ENCODE data around the gene S100A9. TPM values are rescaled to one million over a fixed set of nuclear protein-coding genes. Genes with fewer than 3 reads are reported as not detected.
A peak's percentile ranks its signal among the peaks of the same experiment; 100 is the strongest.
"Not testable (repeated sequence)": the region's sequence is repeated elsewhere in the genome, so short reads cannot be mapped to it uniquely, and the experiment has no call there.

The S100A9 gene
- total and polyA plus RNA-seq, 2 donors: 281 to 1,119 TPM

DNA sequence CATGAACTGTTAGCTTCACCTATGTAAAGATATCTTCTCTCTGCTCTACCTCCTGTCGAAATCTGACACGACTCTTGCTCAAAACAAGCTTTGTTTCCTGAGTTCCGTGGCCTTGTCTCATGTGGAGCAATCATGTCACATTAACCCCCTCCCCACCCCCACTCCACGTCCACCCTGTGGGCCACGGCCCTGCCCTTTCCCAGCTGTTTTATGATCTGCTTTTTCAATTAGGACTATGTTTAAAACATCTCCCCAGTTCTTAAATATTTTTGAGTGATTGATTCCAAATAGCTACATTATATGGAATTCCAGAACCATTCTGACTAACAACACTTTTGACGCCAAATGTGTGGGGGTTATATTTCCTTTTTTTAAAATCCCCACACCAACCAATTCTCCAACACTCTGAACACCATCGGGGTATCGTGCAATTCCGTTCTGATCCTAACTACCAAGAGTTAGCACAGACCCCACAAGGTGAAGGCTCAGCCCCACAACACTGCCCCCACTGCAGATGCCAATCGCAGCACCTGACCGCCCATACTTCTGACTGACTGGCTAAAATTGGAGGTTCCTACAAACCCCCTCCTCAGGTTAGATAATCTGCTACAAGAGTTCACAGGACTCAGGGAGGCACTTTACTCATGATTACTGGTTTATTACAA lies 45.9 kb downstream of the S100A9 start:
- Histone ChIP-seq H3K4me1 (ENCODE audit: control insufficient read depth in 2 of 2, insufficient read depth in 2 of 2, low read length in 2 of 2) (no peaks in the 10 kb centered on the region), H3K27me3 (ENCODE audit: control insufficient read depth in 2 of 2, insufficient read depth in 1 of 2, low read length in 1 of 2) (peaks cover 0 to 2% of the 10 kb centered on the region in 2 donors), H3K4me3 (ENCODE audit: low read length in 2 of 2) (no peak overlapping the region), H3K9me3 (ENCODE audit: control insufficient read depth in 2 of 2, insufficient read depth in 1 of 2, low read length in 1 of 2) (no peaks in the 10 kb centered on the region), H3K27ac (ENCODE audit: low read depth in 1 of 2, low read length in 1 of 2) (no peak overlapping the region), H3K36me3 (ENCODE audit: control insufficient read depth in 2 of 2, insufficient read depth in 2 of 2, low read length in 1 of 2) (no peaks in the 10 kb centered on the region)
- 95% methylated on average over 11 of the region's 11 CpGs for WGBS
- no peak for DNase-seq (ENCODE audit: low read depth in 6 of 9, low spot score in 9 of 9)

DNA sequence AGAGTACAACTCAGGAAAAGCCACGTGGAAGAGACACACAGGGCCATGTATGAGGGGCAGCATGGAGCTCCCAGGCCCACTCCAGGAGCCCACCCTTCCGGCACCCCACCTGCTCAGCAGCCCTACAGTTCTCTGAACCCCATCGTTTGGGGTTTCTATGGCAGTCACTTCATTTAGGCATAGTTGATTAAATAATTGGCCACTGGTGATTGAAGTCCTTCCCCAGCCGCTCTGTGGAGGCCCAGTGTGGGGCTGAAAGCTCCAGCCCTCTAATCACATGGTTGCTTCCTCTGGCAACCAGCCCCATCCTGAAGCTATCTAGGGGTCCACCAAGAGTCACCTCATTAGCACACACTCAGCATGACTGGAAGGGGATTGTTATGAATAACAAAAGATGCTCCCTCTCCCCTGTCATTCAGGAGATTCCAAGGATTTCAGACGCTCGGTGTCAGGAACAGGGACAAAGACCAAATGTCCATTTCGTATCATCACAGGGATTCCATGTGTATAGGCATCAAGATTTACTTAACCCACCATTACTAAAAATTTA lies 46.5 kb downstream of the S100A9 start:
- no peaks in the 10 kb centered on the region for H3K36me3 ChIP-seq (ENCODE audit: control insufficient read depth in 2 of 2, insufficient read depth in 2 of 2, low read length in 1 of 2)
- H3K27me3 ChIP-seq (ENCODE audit: control insufficient read depth in 2 of 2, insufficient read depth in 1 of 2, low read length in 1 of 2): peaks cover 0 to 2% of the 10 kb centered on the region in 2 donors
- H3K4me1 ChIP-seq (ENCODE audit: control insufficient read depth in 2 of 2, insufficient read depth in 2 of 2, low read length in 2 of 2): no peaks in the 10 kb centered on the region
- DNase-seq (ENCODE audit: low read depth in 6 of 9, low spot score in 9 of 9): no peak
- no peaks in the 10 kb centered on the region for H3K9me3 ChIP-seq (ENCODE audit: control insufficient read depth in 2 of 2, insufficient read depth in 1 of 2, low read length in 1 of 2)
- H3K27ac ChIP-seq (ENCODE audit: low read depth in 1 of 2, low read length in 1 of 2): no peak overlapping the region
- WGBS: 87% methylated on average over 7 of the region's 7 CpGs
- no peak overlapping the region for H3K4me3 ChIP-seq (ENCODE audit: low read length in 2 of 2)

DNA sequence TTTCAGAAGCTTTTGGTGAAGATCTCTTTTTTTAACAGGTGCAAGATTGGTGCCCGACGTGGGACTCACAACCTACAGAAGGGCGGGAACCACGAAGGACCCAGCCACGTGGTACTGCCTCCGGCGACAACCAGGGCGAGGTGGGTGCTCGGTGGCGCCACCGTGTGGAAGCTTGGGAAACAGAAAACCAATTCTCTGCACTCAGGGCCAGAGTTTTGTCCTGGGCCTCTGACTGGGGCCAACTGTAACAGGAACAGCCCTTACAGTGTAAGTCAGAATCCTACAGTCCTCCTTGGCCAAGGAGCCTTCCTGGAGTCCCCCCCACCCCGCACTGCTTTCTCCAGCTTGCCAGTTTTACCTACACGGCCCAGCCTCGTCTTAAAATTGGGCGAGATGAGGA lies 47.1 kb downstream of the S100A9 start:
- WGBS: 37% methylated on average over 15 of the region's 15 CpGs
- no peak overlapping the region for H3K4me3 ChIP-seq (ENCODE audit: low read length in 2 of 2)
- H3K9me3 ChIP-seq (ENCODE audit: control insufficient read depth in 2 of 2, insufficient read depth in 1 of 2, low read length in 1 of 2): no peaks in the 10 kb centered on the region
- peak in 1 of 9 donors; percentile 1 for DNase-seq (ENCODE audit: low read depth in 6 of 9, low spot score in 9 of 9)
- H3K4me1 ChIP-seq (ENCODE audit: control insufficient read depth in 2 of 2, insufficient read depth in 2 of 2, low read length in 2 of 2): no peaks in the 10 kb centered on the region
- peaks cover 0 to 2% of the 10 kb centered on the region in 2 donors for H3K27me3 ChIP-seq (ENCODE audit: control insufficient read depth in 2 of 2, insufficient read depth in 1 of 2, low read length in 1 of 2)
- H3K27ac ChIP-seq (ENCODE audit: low read depth in 1 of 2, low read length in 1 of 2): no peak overlapping the region
- H3K36me3 ChIP-seq (ENCODE audit: control insufficient read depth in 2 of 2, insufficient read depth in 2 of 2, low read length in 1 of 2): no peaks in the 10 kb centered on the region

DNA sequence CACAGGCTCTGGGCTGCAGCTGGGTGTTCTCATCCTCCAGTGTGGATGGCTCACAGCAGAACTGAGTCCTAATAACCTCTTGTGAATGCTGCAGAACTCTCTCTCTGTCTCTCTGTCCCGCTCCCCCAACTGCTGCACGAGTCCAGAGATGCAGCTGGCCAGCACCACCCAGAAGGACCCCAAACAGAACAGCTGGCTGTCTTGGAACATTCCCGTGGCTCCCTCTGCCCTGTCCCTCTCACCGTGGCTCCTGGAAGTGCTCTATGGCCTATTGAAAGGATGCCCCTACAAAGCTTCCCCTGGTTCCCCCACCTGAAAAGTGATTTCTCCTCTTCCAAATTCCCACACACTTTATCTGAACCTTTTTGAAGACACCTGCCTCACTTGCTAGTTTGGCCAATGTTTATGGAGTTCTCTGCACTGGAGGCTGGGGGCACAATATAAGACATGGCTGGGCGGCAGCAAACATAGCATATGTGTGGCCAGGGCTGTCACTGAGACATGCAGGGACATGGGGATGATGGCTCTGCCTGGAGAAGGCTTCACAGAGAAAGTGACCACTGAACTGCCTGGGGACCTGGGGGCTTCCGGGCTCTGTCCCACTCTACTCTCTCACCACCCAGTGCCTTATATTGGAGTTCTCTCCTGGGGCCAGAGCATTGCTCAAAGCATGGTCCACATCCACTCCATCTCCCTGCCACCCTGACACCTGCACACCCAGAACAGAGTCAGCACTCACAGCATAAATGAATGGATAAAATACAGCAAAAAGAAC lies 48.4 kb downstream of the S100A9 start:
- not testable (repeated sequence) for H3K36me3 ChIP-seq (ENCODE audit: control insufficient read depth in 2 of 2, insufficient read depth in 2 of 2, low read length in 1 of 2); H3K27me3 ChIP-seq (ENCODE audit: control insufficient read depth in 2 of 2, insufficient read depth in 1 of 2, low read length in 1 of 2); H3K4me3 ChIP-seq (ENCODE audit: low read length in 2 of 2); H3K9me3 ChIP-seq (ENCODE audit: control insufficient read depth in 2 of 2, insufficient read depth in 1 of 2, low read length in 1 of 2); H3K4me1 ChIP-seq (ENCODE audit: control insufficient read depth in 2 of 2, insufficient read depth in 2 of 2, low read length in 2 of 2); H3K27ac ChIP-seq (ENCODE audit: low read depth in 1 of 2, low read length in 1 of 2); DNase-seq (ENCODE audit: low read depth in 6 of 9, low spot score in 9 of 9)
- WGBS: 87% methylated on average over 6 of the region's 6 CpGs

DNA sequence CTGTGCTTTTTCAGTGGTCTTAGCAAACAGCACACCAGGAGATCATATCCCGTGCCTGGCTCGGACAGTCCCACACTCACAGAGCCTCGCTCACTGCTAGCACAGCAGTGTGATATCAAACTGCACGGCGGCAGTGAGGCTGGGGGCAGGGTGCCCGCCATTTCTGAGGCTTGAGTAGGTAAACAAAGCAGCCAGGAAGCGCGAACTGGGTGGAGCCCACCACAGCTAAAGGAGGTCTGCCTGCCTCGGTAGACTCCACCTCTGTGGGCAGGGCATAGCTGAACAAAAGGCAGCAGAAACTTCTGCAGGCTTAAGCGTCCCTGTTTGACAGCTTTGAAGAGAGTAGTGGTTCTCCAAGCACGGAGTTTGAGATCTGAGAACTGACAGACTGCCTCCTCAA lies 49.6 kb downstream of the S100A9 start:
- WGBS: 73% methylated on average over 11 of the region's 11 CpGs

More for the DNA sequence above, 49.6 kb downstream of the S100A9 start:
- not testable (repeated sequence) for H3K4me1 ChIP-seq (ENCODE audit: control insufficient read depth in 2 of 2, insufficient read depth in 2 of 2, low read length in 2 of 2); H3K27ac ChIP-seq (ENCODE audit: low read depth in 1 of 2, low read length in 1 of 2); H3K27me3 ChIP-seq (ENCODE audit: control insufficient read depth in 2 of 2, insufficient read depth in 1 of 2, low read length in 1 of 2); H3K9me3 ChIP-seq (ENCODE audit: control insufficient read depth in 2 of 2, insufficient read depth in 1 of 2, low read length in 1 of 2); H3K36me3 ChIP-seq (ENCODE audit: control insufficient read depth in 2 of 2, insufficient read depth in 2 of 2, low read length in 1 of 2); DNase-seq (ENCODE audit: low read depth in 6 of 9, low spot score in 9 of 9); H3K4me3 ChIP-seq (ENCODE audit: low read length in 2 of 2)

Other genes starting within 250 kb of the S100A9 start
- gene SPRR2F, start 244.3 kb upstream of the S100A9 start, total RNA-seq: 0.09 TPM
- 0.94 TPM for gene SPRR2F, start 244.3 kb upstream of the S100A9 start, polyA plus RNA-seq
- gene SPRR2G, start 207.0 kb upstream of the S100A9 start, total RNA-seq: 0.19 TPM
- 14.7 TPM for gene SPRR2G, start 207.0 kb upstream of the S100A9 start, polyA plus RNA-seq
- not detected for gene LELP1, start 154.4 kb upstream of the S100A9 start, total RNA-seq
- gene LELP1, start 154.4 kb upstream of the S100A9 start, polyA plus RNA-seq: 0.11 TPM
- gene PRR9, start 140.3 kb upstream of the S100A9 start, total RNA-seq: 0.33 TPM
- 3.1 TPM for gene PRR9, start 140.3 kb upstream of the S100A9 start, polyA plus RNA-seq
- 0.33 TPM for gene LORICRIN, start 98.2 kb upstream of the S100A9 start, total RNA-seq
- gene LORICRIN, start 98.2 kb upstream of the S100A9 start, polyA plus RNA-seq: 8.6 TPM
- gene PGLYRP3, start 44.9 kb upstream of the S100A9 start, total RNA-seq: 0.14 TPM
- gene PGLYRP3, start 44.9 kb upstream of the S100A9 start, polyA plus RNA-seq: 0.94 TPM
- 1.3 TPM for gene PGLYRP4, start 9.0 kb upstream of the S100A9 start, total RNA-seq
- 6.1 TPM for gene PGLYRP4, start 9.0 kb upstream of the S100A9 start, polyA plus RNA-seq
- 35.8 TPM for gene S100A12, start 17.8 kb downstream of the S100A9 start, total RNA-seq
- 29.1 TPM for gene S100A12, start 17.8 kb downstream of the S100A9 start, polyA plus RNA-seq
- gene S100A8, start 33.2 kb downstream of the S100A9 start, total RNA-seq: 291 TPM
- gene S100A8, start 33.2 kb downstream of the S100A9 start, polyA plus RNA-seq: 754 TPM
- gene S100A7A, start 58.7 kb downstream of the S100A9 start, total RNA-seq: not detected
- gene S100A7A, start 58.7 kb downstream of the S100A9 start, polyA plus RNA-seq: 0.30 TPM
- gene S100A7, start 102.8 kb downstream of the S100A9 start, total RNA-seq: 5.9 TPM
- gene S100A7, start 102.8 kb downstream of the S100A9 start, polyA plus RNA-seq: 247 TPM
- 131 TPM for gene S100A6, start 178.1 kb downstream of the S100A9 start, total RNA-seq
- gene S100A6, start 178.1 kb downstream of the S100A9 start, polyA plus RNA-seq: 654 TPM
- gene S100A5, start 183.1 kb downstream of the S100A9 start, total RNA-seq: not detected
- 0.87 TPM for gene S100A5, start 183.1 kb downstream of the S100A9 start, polyA plus RNA-seq
- 76.8 TPM for gene S100A4, start 188.0 kb downstream of the S100A9 start, total RNA-seq
- 305 TPM for gene S100A4, start 188.0 kb downstream of the S100A9 start, polyA plus RNA-seq
- gene S100A3, start 191.4 kb downstream of the S100A9 start, total RNA-seq: 0.38 TPM
- 2.6 TPM for gene S100A3, start 191.4 kb downstream of the S100A9 start, polyA plus RNA-seq
- gene S100A2, start 208.0 kb downstream of the S100A9 start, total RNA-seq: 9.8 TPM
- 93.5 TPM for gene S100A2, start 208.0 kb downstream of the S100A9 start, polyA plus RNA-seq

All from thymus (tissue), 11 donors.